AG10803 (cell line): Measurements from ENCODE around the gene PIR.

Experiments used
- DNase-seq: peaks from one replicate; pipeline ENCODE4 v3.0.0; 2010; ENCODE audit warnings: low read depth
- H3K4me3 ChIP-seq: 2 replicates; pipeline ENCODE4 v1.5.1; 2011; ENCODE audit warnings: mild to moderate bottlenecking, low read length, control low read depth
- CTCF ChIP-seq: conservative IDR thresholded peaks from 2 replicates; pipeline ENCODE4 v1.5.1; 2011; ENCODE audit warnings: mild to moderate bottlenecking, low read length, control low read depth, inconsistent platforms

Gene PIR

GRCh38 chrX:15472531-15472930, 20.6 kb downstream of the PIR start:
- DNase-seq: no peak
- TF ChIP-seq CTCF: no peak
- no peak overlapping the region for H3K4me3 ChIP-seq

- peak; percentile 74 for TF ChIP-seq CTCF
- no peak overlapping the region for H3K4me3 ChIP-seq
- DNase-seq: peak; percentile 76
Measured at GRCh38 chrX:15471028-15471427, 22.1 kb downstream of the PIR start.

GRCh38 chrX:15469613-15470012, 23.5 kb downstream of the PIR start:
- no peak for DNase-seq
- no peak overlapping the region for H3K4me3 ChIP-seq
- TF ChIP-seq CTCF: no peak

- peak; percentile 57 for TF ChIP-seq CTCF
- peak; percentile 65 for DNase-seq
- no peak overlapping the region for H3K4me3 ChIP-seq
Measured at GRCh38 chrX:15468036-15468435, 25.1 kb downstream of the PIR start.

GRCh38 chrX:15465896-15466651, 27.1 kb downstream of the PIR start:
- no peak for TF ChIP-seq CTCF
- DNase-seq: peak; percentile 42
- H3K4me3 ChIP-seq: no peak overlapping the region

- TF ChIP-seq CTCF: no peak
- peak; percentile 52 for DNase-seq
- no peak overlapping the region for H3K4me3 ChIP-seq
Measured at GRCh38 chrX:15465347-15465746, 27.8 kb downstream of the PIR start.

- no peak for DNase-seq
- TF ChIP-seq CTCF: no peak
- H3K4me3 ChIP-seq: no peak overlapping the region
Measured at GRCh38 chrX:15464704-15465103, 28.4 kb downstream of the PIR start.
